Loucy (cell line): ENCODE measurements around the gene STXBP1.

Source experiments
- EZH2phosphoT487 ChIP-seq: fragments of 200-600 bp; IDR thresholded peaks from 2 replicates; pipeline ENCODE4 v1.6.1; 2018; ENCODE audit warnings: antibody characterized with exemption, mild to moderate bottlenecking, moderate library complexity, borderline replicate concordance
- TF ChIP-seq, protein P1 (sequence below): fragments of 200-600 bp; sonication (generic); conservative IDR thresholded peaks from 2 replicates; pipeline ENCODE4 v1.5.1; 2014; ENCODE audit warnings: mild to moderate bottlenecking, antibody characterized with exemption, low read length

- TF ChIP-seq, protein P1, sequence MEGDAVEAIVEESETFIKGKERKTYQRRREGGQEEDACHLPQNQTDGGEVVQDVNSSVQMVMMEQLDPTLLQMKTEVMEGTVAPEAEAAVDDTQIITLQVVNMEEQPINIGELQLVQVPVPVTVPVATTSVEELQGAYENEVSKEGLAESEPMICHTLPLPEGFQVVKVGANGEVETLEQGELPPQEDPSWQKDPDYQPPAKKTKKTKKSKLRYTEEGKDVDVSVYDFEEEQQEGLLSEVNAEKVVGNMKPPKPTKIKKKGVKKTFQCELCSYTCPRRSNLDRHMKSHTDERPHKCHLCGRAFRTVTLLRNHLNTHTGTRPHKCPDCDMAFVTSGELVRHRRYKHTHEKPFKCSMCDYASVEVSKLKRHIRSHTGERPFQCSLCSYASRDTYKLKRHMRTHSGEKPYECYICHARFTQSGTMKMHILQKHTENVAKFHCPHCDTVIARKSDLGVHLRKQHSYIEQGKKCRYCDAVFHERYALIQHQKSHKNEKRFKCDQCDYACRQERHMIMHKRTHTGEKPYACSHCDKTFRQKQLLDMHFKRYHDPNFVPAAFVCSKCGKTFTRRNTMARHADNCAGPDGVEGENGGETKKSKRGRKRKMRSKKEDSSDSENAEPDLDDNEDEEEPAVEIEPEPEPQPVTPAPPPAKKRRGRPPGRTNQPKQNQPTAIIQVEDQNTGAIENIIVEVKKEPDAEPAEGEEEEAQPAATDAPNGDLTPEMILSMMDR = no peak
- TF ChIP-seq EZH2phosphoT487 = no peak
Observed at GRCh38 chr9:127741831-127742434, 129.9 kb downstream of the STXBP1 start.
